Cardiac muscle cell (in vitro differentiated cells and primary cell): ENCODE measurements around the gene ADNP2. TPM values are rescaled to one million over a fixed set of nuclear protein-coding genes. Genes with fewer than 3 reads are reported as not detected.

ENCODE experiments used
- DNase-seq, 2 donors: peaks; one replicate each; pipeline versions ENCODE4 v3.0.0 to v3.0.0-alpha.2; 2010 to 2017; ENCODE audit warnings: low read depth in 1 of 2, low spot score in 1 of 2
- H3K27ac ChIP-seq: fragments of 200-600 bp; sonication (generic); 2 replicates; pipeline ENCODE4 v1.5.1; 2016
- H3K27me3 ChIP-seq: fragments of 200-600 bp; sonication (generic); 2 replicates; pipeline ENCODE4 v1.6.0; 2016; ENCODE audit warnings: control low read depth
- H3K36me3 ChIP-seq: fragments of 200-600 bp; sonication (generic); 2 replicates; pipeline ENCODE4 v1.5.1; 2016; ENCODE audit warnings: control low read depth
- H3K4me1 ChIP-seq: fragments of 200-600 bp; sonication (generic); 2 replicates; pipeline ENCODE4 v1.8.1; 2017; ENCODE audit warnings: low read depth, mild to moderate bottlenecking, mixed run types
- H3K4me3 ChIP-seq: fragments of 200-600 bp; sonication (generic); 2 replicates; pipeline ENCODE4 v1.5.1; 2016; ENCODE audit warnings: mild to moderate bottlenecking
- H3K9me3 ChIP-seq: fragments of 200-600 bp; sonication (generic); 2 replicates; pipeline ENCODE4 v1.5.1; 2017; ENCODE audit warnings: low read depth, mild to moderate bottlenecking, control low read depth
- CTCF ChIP-seq: IDR thresholded peaks from 2 replicates; pipeline ENCODE4 v1.5.1; 2012; ENCODE audit warnings: low read depth, mild to moderate bottlenecking, low read length
- polyA plus RNA-seq: library from polyadenylated mRNA; unstranded; fragments of >200 nt; fragmentation: Nextera tagmentation; extraction: Ambion mirVana; gene quantifications from 2 replicates; pipeline ENCODE4 v1.2.1, GENCODE V29; 2016
- total RNA-seq: library from RNA; depleted of rRNA; stranded (reverse); fragments of >200 nt; gene quantifications from 2 replicates; pipeline ENCODE4 v1.2.3, GENCODE V29; 2016

ADNP2 gene
- total and polyA plus RNA-seq, 2 experiments from 2014 or later: 10.5 to 35.8 TPM

- Histone ChIP-seq H3K36me3 (no peaks in the 10 kb centered on the region), H3K27ac (no peak overlapping the region)
Measured at GRCh38 chr18:80172056-80172455, 63.0 kb downstream of the ADNP2 start.

GRCh38 chr18:80173060-80173459, 64.0 kb downstream of the ADNP2 start:
- no peak overlapping the region for H3K27ac ChIP-seq
- H3K36me3 ChIP-seq: no peaks in the 10 kb centered on the region
- no peak overlapping the region for H3K4me3 ChIP-seq
- H3K27me3 ChIP-seq: no peaks in the 10 kb centered on the region
- H3K9me3 ChIP-seq: no peaks in the 10 kb centered on the region
- DNase-seq: no peak
- TF ChIP-seq CTCF: no peak
- H3K4me1 ChIP-seq: no peaks in the 10 kb centered on the region

More at GRCh38 chr18:80172056-80172455, 63.0 kb downstream of the ADNP2 start:
- H3K9me3 ChIP-seq: no peaks in the 10 kb centered on the region
- DNase-seq: no peak
- no peaks in the 10 kb centered on the region for H3K27me3 ChIP-seq
- no peak overlapping the region for H3K4me3 ChIP-seq
- no peaks in the 10 kb centered on the region for H3K4me1 ChIP-seq
- TF ChIP-seq CTCF: no peak

GRCh38 chr18:80175451-80176204, 66.6 kb downstream of the ADNP2 start:
- H3K4me1 ChIP-seq: no peaks in the 10 kb centered on the region
- H3K4me3 ChIP-seq: no peak overlapping the region
- H3K27ac ChIP-seq: no peak overlapping the region
- H3K9me3 ChIP-seq: no peaks in the 10 kb centered on the region
- no peaks in the 10 kb centered on the region for H3K27me3 ChIP-seq
- no peak for TF ChIP-seq CTCF
- no peaks in the 10 kb centered on the region for H3K36me3 ChIP-seq
- DNase-seq: no peak

GRCh38 chr18:80176334-80177073, 67.4 kb downstream of the ADNP2 start:
- H3K27ac ChIP-seq: no peak overlapping the region

GRCh38 chr18:80177128-80177527, 68.1 kb downstream of the ADNP2 start:
- Histone ChIP-seq H3K27ac (no peak overlapping the region), H3K4me3 (no peak overlapping the region), H3K27me3 (no peaks in the 10 kb centered on the region), H3K36me3 (no peaks in the 10 kb centered on the region), H3K4me1 (no peaks in the 10 kb centered on the region), H3K9me3 (no peaks in the 10 kb centered on the region)
- TF ChIP-seq CTCF: no peak
- no peak for DNase-seq

More at GRCh38 chr18:80176334-80177073, 67.4 kb downstream of the ADNP2 start:
- Histone ChIP-seq H3K27me3 (no peaks in the 10 kb centered on the region), H3K4me3 (no peak overlapping the region), H3K4me1 (no peaks in the 10 kb centered on the region), H3K36me3 (no peaks in the 10 kb centered on the region), H3K9me3 (no peaks in the 10 kb centered on the region)
- no peak for TF ChIP-seq CTCF
- DNase-seq: no peak
